Thoracic aorta (tissue), 2 donors: ENCODE results near the gene TPGS1. TPM values are rescaled to one million over a fixed set of nuclear protein-coding genes. Genes with fewer than 3 reads are reported as not detected.

ENCODE experiments used
- ATAC-seq: fragments of 150-250 bp; one replicate; pipeline ENCODE4 v1.8.0; 2017; ENCODE audit warnings: low read depth; ENCODE audit not compliant: insufficient number of reproducible peaks, low FRiP score
- DNase-seq: peaks from one replicate; pipeline ENCODE4 v3.0.0-alpha.2; 2020; ENCODE audit warnings: low spot score
- H3K27ac ChIP-seq, 2 donors: fragments of 200-600 bp; sonication (generic); 1 replicate in 1 of 2; 2 replicates in 1 of 2; pipeline ENCODE4 v1.5.1; 2016; ENCODE audit warnings: mild to moderate bottlenecking in 2 of 2, moderate library complexity in 2 of 2
- H3K27me3 ChIP-seq: fragments of 200-600 bp; sonication (generic); replicated peaks from 2 replicates; pipeline ENCODE4 v1.6.0; 2016; ENCODE audit warnings: mild to moderate bottlenecking; ENCODE audit not compliant: insufficient read depth
- H3K36me3 ChIP-seq: fragments of 200-600 bp; sonication (generic); one replicate; pipeline ENCODE4 v1.5.1; 2016
- H3K4me1 ChIP-seq, 2 donors: fragments of 200-600 bp; sonication (generic); 1 replicate in 1 of 2; 2 replicates in 1 of 2; pipeline versions ENCODE4 v1.5.1 to v1.6.0; 2016; ENCODE audit warnings: low read depth in 2 of 2, mild to moderate bottlenecking in 1 of 2; ENCODE audit not compliant: control insufficient read depth in 1 of 2
- H3K4me3 ChIP-seq: fragments of 200-600 bp; sonication (generic); 2 replicates; pipeline ENCODE4 v1.5.1; 2016; ENCODE audit warnings: mild to moderate bottlenecking
- H3K9me3 ChIP-seq: fragments of 200-600 bp; sonication (generic); 2 replicates; pipeline ENCODE4 v1.5.1; 2016
- CTCF ChIP-seq: fragments of 200-600 bp; sonication (generic); IDR thresholded peaks from one replicate; pipeline ENCODE4 v1.5.1; 2019; ENCODE audit warnings: antibody characterized with exemption
- total RNA-seq, 2 donors: library from RNA; depleted of rRNA; stranded (reverse); fragments of >200 nt; gene quantifications; one replicate each; pipeline versions ENCODE4 v1.1.0 to v1.2.3, GENCODE V29; 2016

TPGS1 gene
- total RNA-seq, 2 donors from 2014 or later = 34.1 to 94.1 TPM

- peaks cover 39% of the 10 kb centered on the region for H3K36me3 ChIP-seq
- ATAC-seq = no peak
- H3K9me3 ChIP-seq = no peaks in the 10 kb centered on the region
- no peak overlapping the region for H3K4me3 ChIP-seq
- TF ChIP-seq CTCF = no peak
- H3K27ac ChIP-seq = no peak overlapping the region
- no peak for DNase-seq
- H3K4me1 ChIP-seq = peaks cover 13 to 34% of the 10 kb centered on the region in 2 donors
- no peaks in the 10 kb centered on the region for H3K27me3 ChIP-seq
Measured at GRCh38 chr19:535017-535835, 27.9 kb downstream of the TPGS1 start.

GRCh38 chr19:536031-536880 is 29.0 kb downstream of the TPGS1 start:
- no peak for DNase-seq
- peaks cover 41% of the 10 kb centered on the region for H3K36me3 ChIP-seq
- no peaks in the 10 kb centered on the region for H3K9me3 ChIP-seq

GRCh38 chr19:536881-537404 is 29.6 kb downstream of the TPGS1 start:
- no peak for TF ChIP-seq CTCF
- DNase-seq (no peak), ATAC-seq (no peak)
- no peak overlapping the region for H3K4me3 ChIP-seq
- no peaks in the 10 kb centered on the region for H3K27me3 ChIP-seq
- H3K9me3 ChIP-seq = no peaks in the 10 kb centered on the region
- H3K36me3 ChIP-seq = peaks cover 48% of the 10 kb centered on the region
- no peak overlapping the region for H3K27ac ChIP-seq
- peaks cover 13 to 28% of the 10 kb centered on the region in 2 donors for H3K4me1 ChIP-seq

More at GRCh38 chr19:536031-536880, 29.0 kb downstream of the TPGS1 start:
- no peak for TF ChIP-seq CTCF
- ATAC-seq = no peak
- no peaks in the 10 kb centered on the region for H3K27me3 ChIP-seq
- H3K27ac ChIP-seq = no peak overlapping the region
- no peak overlapping the region for H3K4me3 ChIP-seq
- H3K4me1 ChIP-seq = peaks cover 13 to 28% of the 10 kb centered on the region in 2 donors

- H3K4me3 ChIP-seq = no peak overlapping the region
- H3K27ac ChIP-seq = no peak overlapping the region
- ATAC-seq (no peak), DNase-seq (no peak)
- H3K4me1 ChIP-seq = peaks cover 4 to 20% of the 10 kb centered on the region in 2 donors
- H3K9me3 ChIP-seq = no peaks in the 10 kb centered on the region
- TF ChIP-seq CTCF = no peak
- peaks cover 58% of the 10 kb centered on the region for H3K36me3 ChIP-seq
- H3K27me3 ChIP-seq = no peaks in the 10 kb centered on the region
Measured at GRCh38 chr19:538641-539428, 31.5 kb downstream of the TPGS1 start.
